HUDEP-2 (cell line): ENCODE measurements around the gene CACYBP.
A peak's percentile ranks its signal among the peaks of the same experiment; 100 is the strongest.

Experiments
- DNase-seq, 76 experiments: peaks; one replicate each; lab custom pipeline; 2025; ENCODE audit not compliant: unreplicated experiment in 76 of 76; lab: John Stamatoyannopoulos, UW

Gene CACYBP

GRCh38 chr1:174971466-174971865 is 28.3 kb upstream of the CACYBP start:
- no peak for DNase-seq

- DNase-seq, result no peak
Observed at GRCh38 chr1:174971902-174972301, 27.8 kb upstream of the CACYBP start.

GRCh38 chr1:174974711-174975119 is 25.0 kb upstream of the CACYBP start:
- no peak for DNase-seq

- no peak for DNase-seq
Observed at GRCh38 chr1:174975764-174976163, 24.0 kb upstream of the CACYBP start.

- DNase-seq, result no peak
Observed at GRCh38 chr1:174976436-174977108, 23.2 kb upstream of the CACYBP start.

GRCh38 chr1:174982971-174983689 is 16.6 kb upstream of the CACYBP start:
- peak in 20 of 76 experiments; percentile 4 to 55 (median 32) for DNase-seq

GRCh38 chr1:174984952-174985351 is 14.8 kb upstream of the CACYBP start:
- DNase-seq, result no peak

GRCh38 chr1:174988539-174988938 is 11.2 kb upstream of the CACYBP start:
- no peak for DNase-seq

- no peak for DNase-seq
Observed at GRCh38 chr1:174988986-174989385, 10.8 kb upstream of the CACYBP start.

GRCh38 chr1:174989536-174990220 is 10.1 kb upstream of the CACYBP start:
- no peak for DNase-seq

- peak in 9 of 76 experiments; percentile 8 to 32 (median 18) for DNase-seq
Observed at GRCh38 chr1:174990382-174990999, 9.3 kb upstream of the CACYBP start.

GRCh38 chr1:174991473-174991872 is 8.3 kb upstream of the CACYBP start:
- no peak for DNase-seq

GRCh38 chr1:174995121-174995520 is 4.6 kb upstream of the CACYBP start:
- no peak for DNase-seq

GRCh38 chr1:174995916-174996315 is 3.8 kb upstream of the CACYBP start:
- no peak for DNase-seq

GRCh38 chr1:174996476-174996875 is 3.3 kb upstream of the CACYBP start:
- DNase-seq, result peak in 4 of 76 experiments; percentile 8 to 44 (median 20)

GRCh38 chr1:174997041-174997440 is 2.7 kb upstream of the CACYBP start:
- DNase-seq, result no peak

- DNase-seq, result peak in 46 of 76 experiments; percentile 8 to 79 (median 34)
Observed at GRCh38 chr1:174998569-174999215, 1.1 kb upstream of the CACYBP start.

- DNase-seq, result peak; percentile 46 to 99 (median 93)
Observed at GRCh38 chr1:174999216-174999935, 371 bp upstream of the CACYBP start.

GRCh38 chr1:175000697-175001187 is 995 bp downstream of the CACYBP start:
- DNase-seq, result peak in 4 of 76 experiments; percentile 9 to 35 (median 12)
